GM19395 (cell line): ENCODE measurements around the gene CORO2A.

Source experiments
- ATAC-seq: cut with Tn5 transposase; IDR thresholded peaks from one replicate; pipeline ENCODE4 v1.9.1; 2021; ENCODE audit warnings: mild to moderate bottlenecking, moderate library complexity; ENCODE audit not compliant: unreplicated experiment

Gene CORO2A

GRCh38 chr9:98192503-98193335 lies at the start of gene CORO2A:
Gene CORO2A, minus strand, starts transcription at chr9:98192637. Its CDS starts 34,977 bp downstream, at chr9:98157660.
- peak; percentile 68 for ATAC-seq

- no peak for ATAC-seq
Measured at GRCh38 chr9:98241357-98242300, 49.2 kb upstream of the CORO2A start.

GRCh38 chr9:98240475-98240874 lies 48.0 kb upstream of the CORO2A start:
- ATAC-seq = no peak

- no peak for ATAC-seq
Measured at GRCh38 chr9:98236901-98237487, 44.6 kb upstream of the CORO2A start.

- ATAC-seq = no peak
Measured at GRCh38 chr9:98235126-98235525, 42.7 kb upstream of the CORO2A start.

- ATAC-seq = no peak
Measured at GRCh38 chr9:98234245-98234825, 41.9 kb upstream of the CORO2A start.

- ATAC-seq = no peak
Measured at GRCh38 chr9:98232926-98233325, 40.5 kb upstream of the CORO2A start.

- ATAC-seq = no peak
Measured at GRCh38 chr9:98231770-98232478, 39.5 kb upstream of the CORO2A start.

GRCh38 chr9:98230789-98231188 lies 38.4 kb upstream of the CORO2A start:
- ATAC-seq = no peak

- no peak for ATAC-seq
Measured at GRCh38 chr9:98230304-98230703, 37.9 kb upstream of the CORO2A start.

- no peak for ATAC-seq
Measured at GRCh38 chr9:98229620-98230019, 37.2 kb upstream of the CORO2A start.

GRCh38 chr9:98229090-98229395 lies 36.6 kb upstream of the CORO2A start:
- ATAC-seq = no peak

GRCh38 chr9:98228392-98229089 lies 36.1 kb upstream of the CORO2A start:
- ATAC-seq = no peak

GRCh38 chr9:98227883-98228282 lies 35.4 kb upstream of the CORO2A start:
- ATAC-seq = no peak

GRCh38 chr9:98226957-98227356 lies 34.5 kb upstream of the CORO2A start:
- ATAC-seq = no peak

GRCh38 chr9:98226516-98226915 lies 34.1 kb upstream of the CORO2A start:
- no peak for ATAC-seq

- ATAC-seq = no peak
Measured at GRCh38 chr9:98225015-98225442, 32.6 kb upstream of the CORO2A start.

GRCh38 chr9:98222885-98223691 lies 30.7 kb upstream of the CORO2A start:
- ATAC-seq = no peak

- ATAC-seq = no peak
Measured at GRCh38 chr9:98220911-98221310, 28.5 kb upstream of the CORO2A start.
